ENCODE results near the gene IFITM1.
"Not testable (repeated sequence)": the region's sequence is repeated elsewhere in the genome, so short reads cannot be mapped to it uniquely, and the experiment has no call there.

IFITM1 gene

GRCh38 chr11:362642-363442 is 49.0 kb downstream of the IFITM1 start:
- no peak for DNase-seq (ENCODE audit: low spot score)
- no peak for FAIRE-seq

- not testable (repeated sequence) for FAIRE-seq; DNase-seq (ENCODE audit: low spot score)
Measured at GRCh38 chr11:363443-363805, 49.6 kb downstream of the IFITM1 start.

- DNase-seq (ENCODE audit: low spot score) (peak; percentile 19), FAIRE-seq (no peak)
Measured at GRCh38 chr11:363948-364761, 50.3 kb downstream of the IFITM1 start.

Data from RCC 7860 (cell line).